Forelimb muscle (tissue), 1 donor: ENCODE measurements around the gene EXOSC9. TPM values are rescaled to one million over a fixed set of nuclear protein-coding genes. Genes with fewer than 3 reads are reported as not detected.

ENCODE experiments used
- DNase-seq: peaks from one replicate; pipeline ENCODE4 v3.0.0-alpha.2; 2013; ENCODE audit warnings: low read depth
- polyA plus RNA-seq: library from polyadenylated mRNA; unstranded; fragments of 120-200 nt; gene quantifications from one replicate; pipeline ENCODE4 v1.2.1, GENCODE V29; 2013; ENCODE audit not compliant: insufficient read length

Gene EXOSC9
- polyA plus RNA-seq, 1 donor: 26.9 TPM

DNA sequence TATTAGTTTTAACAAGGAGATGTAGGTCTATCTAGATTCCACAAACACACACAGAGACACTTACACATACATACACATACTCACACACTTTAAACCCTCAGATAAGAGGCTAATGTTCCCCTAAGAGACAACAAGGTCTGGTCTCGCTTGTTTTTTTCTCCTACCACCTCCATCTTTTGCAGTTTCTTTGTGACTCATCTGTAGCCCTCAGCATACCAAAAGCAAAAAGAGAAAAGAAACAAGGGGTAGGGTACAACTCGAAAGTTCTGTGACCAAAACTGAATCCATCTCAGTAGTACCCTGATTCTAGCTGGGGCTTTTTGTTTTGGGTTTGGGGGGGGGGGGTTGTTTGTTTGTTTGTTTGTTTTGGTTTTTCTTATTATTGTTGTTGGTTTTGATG lies 12.2 kb upstream of the EXOSC9 start:
- DNase-seq: no peak

DNA sequence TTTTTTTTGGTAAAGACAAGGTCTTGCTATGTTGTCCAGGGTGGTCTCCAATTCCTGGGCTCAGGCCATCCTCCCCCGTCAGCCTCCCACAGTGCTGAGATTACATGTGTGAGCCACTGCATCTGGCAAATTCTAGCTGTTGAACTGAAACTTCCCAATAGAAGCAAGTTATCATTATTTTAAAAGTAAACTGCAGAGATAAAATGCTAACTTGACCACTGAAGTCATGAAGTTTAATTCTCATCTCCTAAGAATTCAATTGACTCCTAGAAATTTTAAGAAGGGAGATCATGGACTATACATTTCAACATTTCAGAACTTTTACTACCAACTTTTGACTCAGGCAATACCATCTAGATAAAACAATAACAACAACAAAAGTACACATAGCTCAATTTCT lies 11.7 kb upstream of the EXOSC9 start:
- DNase-seq: no peak

DNA sequence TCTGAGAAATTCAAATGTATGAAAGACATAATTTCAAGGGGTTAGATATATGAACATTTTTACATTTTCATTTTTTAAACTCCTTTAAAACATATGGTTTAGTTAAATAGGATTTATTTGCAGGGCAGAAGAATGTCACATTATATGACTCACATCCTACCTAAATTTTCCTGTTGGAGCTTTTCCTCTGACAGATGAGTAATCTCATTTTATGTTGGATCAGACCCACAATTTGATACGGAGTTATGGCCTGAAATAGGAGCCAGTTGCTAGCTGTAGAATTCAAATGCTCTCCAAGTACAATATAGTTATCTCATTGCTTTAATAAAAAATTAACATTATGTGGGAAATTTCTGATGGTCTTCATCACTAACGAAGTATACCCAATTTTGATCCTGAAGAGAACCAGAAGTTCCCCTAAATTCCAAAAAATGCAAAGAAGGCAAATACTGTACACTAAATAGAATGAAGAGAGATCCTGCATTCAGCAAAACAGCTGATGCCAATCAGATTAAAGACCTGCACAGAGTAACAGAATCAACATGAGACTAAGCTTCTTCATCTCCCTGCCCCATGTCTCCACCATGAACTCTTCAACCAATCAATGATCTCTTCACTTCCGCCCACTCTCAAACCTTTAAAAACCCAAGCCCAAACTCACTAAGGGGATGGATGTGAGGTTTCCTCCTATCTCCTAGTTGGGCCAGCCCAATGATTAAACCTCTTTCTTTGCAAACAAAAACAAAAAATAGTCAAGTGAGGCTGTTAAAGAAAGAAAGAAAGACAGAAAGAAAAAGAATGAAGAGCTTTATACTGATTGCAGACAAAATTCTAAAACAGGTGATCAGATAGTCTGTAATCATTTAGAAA lies 10.9 kb upstream of the EXOSC9 start:
- no peak for DNase-seq

DNA sequence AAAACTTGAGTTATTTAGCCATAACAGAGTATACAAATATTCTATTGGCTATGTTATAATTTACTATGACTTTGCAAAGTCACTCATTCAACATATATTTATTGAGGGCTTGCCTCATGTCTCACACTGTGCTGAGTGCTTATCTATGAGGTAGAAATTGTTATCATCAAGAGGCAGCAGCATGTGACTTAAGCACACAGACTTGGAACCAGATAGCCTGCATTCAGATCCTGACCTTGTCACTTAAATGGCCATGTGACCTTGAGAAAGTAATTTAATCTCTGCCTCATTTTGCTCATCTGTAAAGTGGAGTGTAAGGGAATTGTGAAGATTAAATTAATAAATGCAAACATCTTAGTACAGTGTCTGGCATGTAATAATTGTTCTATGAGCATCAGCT lies 10.1 kb upstream of the EXOSC9 start:
- no peak for DNase-seq

DNA sequence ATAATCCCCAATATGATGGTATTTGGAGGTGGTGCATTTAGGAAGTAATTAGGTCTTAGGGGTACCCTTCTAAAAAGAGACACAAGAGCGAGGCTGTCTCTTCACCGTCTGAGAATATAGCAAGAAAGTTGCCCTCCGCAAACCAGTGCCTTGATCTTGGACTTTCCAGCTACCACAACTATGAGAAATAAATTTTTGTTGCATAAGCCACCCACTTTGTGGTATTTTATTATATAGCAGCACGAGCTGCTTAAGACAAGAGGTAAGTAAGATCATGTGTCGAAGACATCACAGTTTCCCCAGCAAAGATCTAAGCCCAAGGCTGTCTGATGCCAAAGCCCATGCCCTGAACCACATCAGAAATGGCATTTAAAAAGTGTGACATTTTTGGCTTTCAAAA lies 9.6 kb upstream of the EXOSC9 start:
- DNase-seq: no peak

DNA sequence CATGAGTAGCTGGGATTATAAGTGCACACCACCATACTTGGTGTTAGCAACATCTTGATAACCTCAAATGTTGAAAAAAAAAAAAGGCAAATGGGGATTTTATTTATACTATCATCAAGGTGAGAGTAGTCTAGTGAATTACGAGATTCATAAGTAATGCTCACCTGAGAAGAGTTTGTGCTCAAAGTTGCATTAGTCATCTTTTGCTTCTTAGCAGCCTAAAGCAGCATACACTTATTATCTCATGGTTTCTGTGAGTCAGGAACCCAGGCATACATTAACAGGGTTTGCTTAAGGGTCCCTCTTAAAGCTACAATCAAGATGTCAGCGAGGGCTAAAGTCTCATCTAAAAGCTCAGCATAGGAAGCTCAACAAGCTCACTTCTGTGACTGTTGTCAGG lies 8.2 kb upstream of the EXOSC9 start:
- no peak for DNase-seq

DNA sequence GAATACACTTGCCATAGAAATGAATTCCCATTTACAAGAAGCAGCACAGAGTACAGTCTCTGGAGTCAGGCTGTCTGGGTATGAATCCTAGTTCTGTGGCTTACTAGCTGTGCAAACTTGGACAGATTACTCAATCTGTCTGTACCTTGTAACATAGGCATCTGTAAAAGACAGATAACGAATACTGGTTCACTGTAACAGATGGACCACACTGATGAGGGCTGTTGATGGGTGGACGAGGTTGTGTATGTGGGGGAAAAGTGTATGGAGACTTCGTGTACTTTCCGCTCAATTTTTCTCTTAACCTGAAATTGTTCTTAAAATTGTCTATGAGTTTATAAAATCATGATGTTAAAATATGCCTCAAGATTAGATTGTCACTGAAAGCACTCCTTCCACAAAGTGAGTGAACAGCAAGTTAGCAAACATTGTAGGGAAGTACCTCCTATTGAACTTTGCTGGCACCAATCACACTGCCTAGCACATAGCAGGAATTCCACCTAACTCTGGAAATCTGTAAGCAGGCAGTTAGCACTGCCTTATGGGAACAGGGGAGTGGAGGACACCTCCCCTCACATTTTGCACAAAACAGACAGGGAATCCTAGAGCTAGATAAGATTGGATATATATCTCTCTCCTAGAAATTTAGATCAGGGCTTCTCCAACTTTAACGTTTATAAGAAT lies 6.5 kb upstream of the EXOSC9 start:
- DNase-seq: no peak

DNA sequence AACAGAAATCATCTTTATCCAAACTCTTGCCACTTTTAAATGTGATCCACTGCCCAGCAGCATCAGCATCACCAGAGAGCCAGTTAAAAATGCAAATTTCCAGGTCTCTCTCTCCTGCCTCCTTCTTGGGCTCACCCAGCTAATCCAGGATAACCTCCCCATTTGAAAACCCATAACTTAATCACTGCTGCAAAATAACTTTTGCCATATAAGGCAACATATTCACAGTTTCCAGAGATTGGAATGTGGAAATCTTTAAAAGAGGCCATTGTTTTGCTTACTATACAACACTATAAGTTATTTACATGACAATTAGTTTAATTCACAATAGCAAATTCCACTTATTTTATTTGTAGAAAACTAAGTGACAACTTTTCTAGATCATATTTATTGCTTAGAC lies 4.8 kb upstream of the EXOSC9 start:
- DNase-seq: no peak

DNA sequence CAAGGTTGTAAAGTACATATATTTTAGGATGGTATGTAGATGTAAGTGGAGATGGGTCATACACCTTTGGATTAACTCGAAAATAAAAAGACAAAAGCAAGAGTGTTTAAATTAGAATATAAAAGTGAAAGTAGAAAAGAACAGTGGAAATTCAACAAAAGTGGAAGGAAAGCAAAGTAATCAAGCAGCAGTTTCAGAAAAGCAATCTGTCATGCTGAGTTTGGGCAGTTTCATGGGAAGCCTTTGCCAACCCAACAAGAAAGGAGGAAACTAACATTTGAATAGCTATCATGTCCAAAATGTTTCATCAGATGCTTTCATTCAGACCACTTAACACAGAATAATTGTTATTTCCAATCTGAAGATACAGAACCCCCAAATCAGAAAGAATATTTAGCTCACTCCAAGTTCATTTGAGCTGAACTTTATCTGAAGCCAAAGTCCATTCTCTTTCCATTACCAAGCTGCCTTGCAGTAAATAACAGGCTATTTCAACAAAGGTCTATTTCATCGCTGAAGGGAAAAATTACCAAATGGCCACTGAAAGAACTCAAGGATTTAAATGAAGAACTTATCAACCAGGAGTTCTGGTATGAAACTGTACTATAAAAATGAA lies 1.8 kb upstream of the EXOSC9 start:
- DNase-seq: no peak

DNA sequence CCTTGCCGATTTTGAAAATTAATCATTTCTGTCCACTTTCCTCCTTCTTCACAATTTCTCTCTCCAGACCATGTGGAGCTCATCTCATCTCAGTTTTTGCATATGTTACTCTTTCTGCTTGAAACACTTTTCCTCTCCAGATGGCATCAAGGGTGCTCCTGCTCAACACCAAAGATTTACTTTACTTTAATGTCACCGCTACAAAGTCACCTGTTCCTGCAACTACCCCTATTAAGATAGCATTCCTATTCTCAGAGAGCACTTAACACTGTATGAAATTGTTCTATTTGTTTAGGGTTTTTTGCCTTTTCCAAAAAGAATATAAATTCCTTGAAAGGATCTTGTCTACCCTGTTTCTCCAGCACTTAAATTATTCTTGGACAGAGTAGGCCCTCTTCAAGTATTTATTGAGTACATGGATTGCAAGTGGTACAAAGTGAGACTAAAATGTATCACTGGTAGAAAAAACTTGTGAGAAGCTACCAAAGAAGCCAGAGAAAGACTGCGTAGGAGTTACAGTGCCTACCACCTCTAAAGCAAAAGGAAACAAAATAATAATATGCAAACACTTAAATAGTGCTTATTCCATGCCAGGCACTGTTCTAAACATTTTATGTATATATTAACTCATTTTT lies 1.1 kb upstream of the EXOSC9 start:
- no peak for DNase-seq

DNA sequence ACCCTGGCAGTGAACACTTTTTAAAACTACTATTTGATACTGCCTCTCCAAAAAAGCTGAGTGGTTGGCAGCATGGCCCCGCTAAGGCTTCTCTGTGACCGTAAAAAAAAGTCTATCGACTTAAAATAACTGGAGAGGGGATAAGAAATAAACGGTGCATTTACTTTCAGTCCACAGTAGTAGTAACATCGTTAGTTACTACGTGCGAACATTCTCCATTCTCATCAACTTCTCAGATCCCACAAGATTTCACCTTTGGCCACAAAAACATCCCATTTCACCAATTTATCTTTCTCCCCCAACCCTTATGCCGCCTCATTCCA lies 524 bp upstream of the EXOSC9 start:
- DNase-seq: no peak

DNA sequence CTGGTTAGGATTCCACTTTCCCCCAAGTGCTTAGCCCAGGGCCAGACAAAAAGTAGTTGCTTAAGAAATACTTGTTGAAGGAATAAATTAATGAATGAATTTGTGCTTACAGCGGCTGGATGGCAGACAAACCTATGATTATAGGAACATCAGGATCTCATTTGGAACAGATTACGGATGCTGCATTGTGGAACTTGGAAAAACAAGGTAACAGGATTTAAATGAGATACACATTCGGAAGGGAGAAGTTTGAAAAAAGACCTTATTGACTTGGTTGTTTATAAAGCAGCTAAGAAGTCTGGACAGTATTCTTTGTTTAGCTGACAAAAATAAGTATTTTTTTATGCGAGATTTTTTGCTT lies 572 bp downstream of the EXOSC9 start:
- DNase-seq: no peak

DNA sequence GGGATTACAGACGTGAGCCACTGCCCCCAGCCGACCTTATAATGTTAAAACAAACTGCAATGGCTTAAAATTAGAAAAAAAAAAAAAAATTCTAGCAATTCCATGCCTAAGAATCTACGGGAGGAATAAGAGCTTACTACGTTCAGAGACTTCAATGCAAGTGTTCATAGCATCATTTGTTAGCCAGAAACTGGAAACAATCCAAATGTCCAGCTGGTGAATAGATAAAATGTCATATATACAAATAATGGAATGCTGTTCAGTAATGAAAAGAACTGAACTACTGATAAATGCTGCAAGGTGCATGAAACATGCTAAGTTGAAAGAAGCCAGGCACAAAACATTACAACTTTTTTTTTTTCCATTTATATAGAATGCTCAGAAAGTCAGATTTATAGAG lies 5.3 kb downstream of the EXOSC9 start:
- no peak for DNase-seq

DNA sequence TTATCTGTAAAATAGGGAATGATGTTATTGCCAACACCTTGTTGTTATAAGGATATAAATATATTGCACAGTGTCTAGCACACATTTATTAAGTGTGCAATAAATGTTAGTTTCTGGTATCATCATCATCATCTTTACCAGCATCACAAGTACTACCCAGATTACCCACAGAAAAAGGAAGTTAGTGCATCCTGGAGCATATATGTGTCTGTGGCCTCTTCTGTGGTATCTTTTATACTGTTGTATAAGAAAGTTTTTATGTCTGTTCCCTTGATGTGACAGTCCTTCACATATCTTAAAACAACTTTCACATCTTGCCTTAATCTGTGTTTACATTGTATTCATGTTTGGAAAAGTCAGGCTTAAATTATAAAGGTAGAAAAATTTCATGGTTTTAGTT lies 10.0 kb downstream of the EXOSC9 start:
- DNase-seq: no peak

DNA sequence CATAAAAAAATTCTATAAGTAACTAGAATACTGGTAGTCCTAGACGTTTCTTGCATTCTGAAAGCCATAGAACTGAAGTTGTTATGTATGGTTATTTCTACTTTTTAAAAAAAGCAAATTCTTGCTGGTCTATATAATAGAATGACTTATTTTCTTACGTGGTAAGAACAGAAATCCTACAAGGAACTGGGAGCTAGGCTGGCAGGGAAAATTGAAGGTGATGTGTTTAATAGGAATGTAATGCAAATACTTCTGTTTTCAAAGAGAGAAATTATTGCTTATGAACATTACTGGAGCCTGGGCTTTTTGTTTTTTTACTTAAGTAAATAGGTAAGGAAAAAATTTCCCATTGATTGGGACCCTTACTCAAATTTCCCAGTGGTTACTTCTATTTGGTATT lies 13.6 kb downstream of the EXOSC9 start:
- DNase-seq: no peak

DNA sequence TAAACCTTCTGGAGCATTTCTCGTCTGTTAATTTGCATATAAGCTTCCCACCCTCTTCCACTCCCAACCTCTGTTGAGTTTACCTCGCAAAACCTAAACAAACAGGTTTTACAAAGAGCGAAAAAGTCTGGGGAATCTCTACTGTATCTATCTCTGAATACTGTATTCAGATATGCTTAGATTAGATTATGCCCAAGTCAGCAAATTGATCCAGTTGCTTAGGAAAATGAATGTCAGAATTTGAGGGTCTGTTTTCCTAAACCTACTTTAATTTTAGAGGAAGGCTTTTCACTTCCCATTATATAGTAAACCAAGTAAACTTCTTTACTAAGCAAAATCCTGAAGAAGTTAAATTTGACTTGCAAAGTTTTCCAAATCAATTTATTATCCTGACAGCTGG lies 15.9 kb downstream of the EXOSC9 start:
- no peak for DNase-seq

DNA sequence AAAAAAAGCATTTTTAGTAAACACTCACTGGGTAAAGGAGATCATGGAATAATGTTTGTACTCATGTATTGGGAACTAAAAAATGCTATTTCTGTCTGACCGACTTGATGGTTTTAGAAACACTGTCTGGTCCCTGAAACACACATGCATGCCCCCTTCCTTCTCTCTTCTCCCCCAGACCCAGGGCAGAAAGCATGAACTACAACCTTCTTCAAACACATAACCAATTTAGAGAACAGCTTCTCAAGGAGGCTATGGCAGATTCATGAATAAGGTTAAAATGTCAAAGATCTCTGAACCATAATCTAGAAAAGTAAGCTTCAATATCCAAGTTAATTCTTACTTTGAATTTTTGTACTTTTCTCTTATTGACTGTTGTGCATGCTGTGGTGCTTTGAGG lies 16.6 kb downstream of the EXOSC9 start:
- DNase-seq: no peak

DNA sequence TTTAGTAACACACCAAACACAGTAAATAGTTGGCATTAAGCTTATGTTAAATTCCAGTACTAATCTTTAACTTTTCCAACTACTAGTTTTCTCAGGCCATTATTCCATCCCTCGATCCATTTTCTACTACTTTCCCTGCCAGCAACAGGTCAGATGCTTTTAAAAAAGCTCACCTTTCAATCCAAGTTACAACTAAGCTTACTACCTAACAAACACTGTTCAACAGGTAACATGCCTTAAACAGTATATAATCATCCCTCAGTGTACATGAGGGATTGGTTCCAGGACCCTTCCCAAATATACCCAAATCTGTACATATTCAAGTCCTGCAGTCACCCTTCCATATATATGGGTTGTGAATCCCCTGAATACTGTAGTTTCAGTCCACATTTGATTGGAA lies 17.1 kb downstream of the EXOSC9 start:
- DNase-seq: no peak

DNA sequence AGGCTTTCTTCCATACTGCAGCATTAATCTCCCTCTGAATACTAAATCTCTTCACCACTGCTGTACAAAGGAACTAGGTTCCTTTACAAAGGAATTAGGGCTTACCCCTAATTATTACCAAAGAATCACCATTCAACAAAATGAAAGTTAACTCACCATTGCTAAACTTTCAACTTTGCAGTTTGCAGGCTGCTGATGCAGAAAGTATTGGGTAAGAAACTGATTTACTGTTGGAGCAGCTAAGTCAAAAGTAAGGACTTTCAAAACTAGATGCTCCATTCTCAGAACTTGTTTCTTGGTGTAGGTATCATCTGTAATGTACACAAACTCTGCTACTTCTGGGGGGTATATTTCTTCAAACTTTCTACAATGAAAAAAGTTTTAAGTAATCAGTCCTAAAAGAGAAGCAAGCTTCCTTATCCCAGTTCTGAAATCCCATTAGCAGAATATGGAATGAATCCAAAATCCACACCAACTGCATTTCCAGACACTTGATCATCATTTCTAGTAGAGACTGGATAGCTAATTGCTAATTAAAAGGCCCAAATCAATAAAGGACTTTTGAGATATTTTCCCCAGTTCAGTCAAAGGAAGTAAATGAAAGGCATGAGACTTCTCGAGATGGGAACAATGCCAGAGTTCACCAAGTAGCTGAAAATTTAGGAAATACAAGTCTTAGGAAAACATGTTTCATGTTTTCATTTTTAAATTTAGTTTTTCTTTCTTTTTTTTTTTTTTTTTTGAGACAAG lies 18.3 kb downstream of the EXOSC9 start:
- no peak for DNase-seq

DNA sequence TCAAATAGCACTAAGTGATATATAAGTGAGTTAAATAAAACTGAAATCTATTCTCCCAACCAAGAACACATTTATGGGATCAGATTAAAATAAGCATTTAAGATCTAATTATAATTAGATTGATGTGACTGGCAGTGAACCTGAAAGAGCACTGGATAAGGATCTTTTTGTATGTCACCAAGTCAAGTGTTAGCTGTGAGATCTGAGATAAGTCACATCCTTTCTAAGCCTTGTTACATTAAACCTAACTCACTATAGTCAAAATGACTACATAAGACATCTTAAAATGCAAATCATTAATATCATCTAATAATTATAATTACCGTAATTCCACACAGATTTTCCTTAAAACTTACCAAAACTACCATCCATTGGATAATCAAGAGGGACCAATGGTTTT lies 20.9 kb downstream of the EXOSC9 start:
- no peak for DNase-seq

DNA sequence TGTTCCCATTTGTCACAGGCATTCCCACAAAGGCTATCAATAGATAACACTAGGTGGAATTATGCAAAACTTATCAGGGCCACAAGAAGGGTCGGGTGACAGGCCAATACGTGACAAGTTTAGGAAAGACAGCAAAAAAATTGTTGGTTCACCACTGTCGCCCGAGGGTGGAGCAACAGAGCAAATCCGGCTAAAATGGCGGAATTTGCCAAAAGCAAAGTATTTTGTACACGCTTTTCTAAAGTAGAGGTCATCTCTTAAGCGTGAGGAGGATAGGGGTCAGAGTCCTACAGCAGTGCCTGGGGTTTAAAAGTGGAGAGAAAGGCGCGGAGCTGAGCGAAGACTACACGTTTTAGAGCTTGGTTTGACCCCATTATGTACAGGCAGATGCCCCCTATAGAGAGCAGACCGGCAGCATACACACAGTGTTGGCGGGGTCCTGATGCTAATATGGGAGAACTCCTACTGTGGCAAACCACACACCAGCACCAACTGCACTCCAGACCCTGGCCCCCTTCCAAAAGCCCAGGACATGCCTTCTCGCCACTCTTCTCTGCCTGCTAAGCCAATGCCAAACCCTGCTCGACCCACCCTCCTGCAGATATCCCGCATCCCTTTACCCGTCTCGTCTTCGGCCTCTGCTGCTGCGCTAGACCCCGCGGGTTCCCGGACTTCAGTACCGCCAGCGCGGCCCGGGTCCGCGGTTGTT lies 21.8 kb downstream of the EXOSC9 start:
- no peak for DNase-seq
